Endothelial cell of umbilical vein (primary cell): Measurements from ENCODE around the gene LENG9. TPM values are rescaled to one million over a fixed set of nuclear protein-coding genes. Genes with fewer than 3 reads are reported as not detected.
"Not testable (repeated sequence)": the region's sequence is repeated elsewhere in the genome, so short reads cannot be mapped to it uniquely, and the experiment has no call there.

Experiments used
- Bru-seq: library from RNA; stranded (reverse); fragments of 400-500 nt; gene quantifications from one replicate; lab custom pipeline; 2021; lab: Mats Ljungman, UMichigan
- BruChase-seq, 2 experiments: library from RNA; stranded (reverse); fragments of 400-500 nt; gene quantifications; one replicate each; lab custom pipeline; 2021; lab: Mats Ljungman, UMichigan
- BruUV-seq: library from RNA; stranded (reverse); fragments of 400-500 nt; replicated peaks from 2 replicates; lab custom pipeline; 2021; lab: Mats Ljungman, UMichigan
- CTCF ChIA-PET: fragments of 300-600, 350-600 bp; sonication (Branson Sonifier 250); formaldehyde crosslinking; loops from one replicate; lab custom pipeline; 2021; ENCODE audit warnings: antibody characterized with exemption, inconsistent platforms; lab: Charles Lee
- POLR2A ChIA-PET: fragments of 300-600, 350-600 bp; sonication (Branson Sonifier 250); formaldehyde crosslinking; loops from one replicate; lab custom pipeline; 2021; ENCODE audit warnings: antibody characterized with exemption, inconsistent platforms; lab: Charles Lee
- DNase-seq: peaks from one replicate; pipeline ENCODE4 v3.0.0-alpha.2; 2011; ENCODE audit warnings: low read depth, low spot score
- FAIRE-seq: peaks from 2 replicates; lab custom pipeline; 2011; peaks lifted over from hg19 to GRCh38; lab: Jason Lieb, UNC
- H2AFZ ChIP-seq: 2 replicates; pipeline ENCODE4 v1.6.0; 2012; ENCODE audit warnings: low read depth, low read length, control low read depth, inconsistent platforms
- H3K27ac ChIP-seq: 2 replicates; pipeline ENCODE4 v1.5.1; 2011; ENCODE audit warnings: low read depth, mild to moderate bottlenecking, control low read depth, low read length, moderate library complexity; ENCODE audit not compliant: insufficient read depth
- H3K27me3 ChIP-seq, 2 experiments: 2 replicates each; pipeline versions ENCODE4 v1.6.0 to v1.6.1; 2011; ENCODE audit warnings: low read length in 2 of 2, mixed read lengths in 1 of 2; ENCODE audit not compliant: control insufficient read depth in 2 of 2, insufficient read depth in 2 of 2
- H3K36me3 ChIP-seq, 2 experiments: 2 replicates in 1 of 2; 3 replicates in 1 of 2; pipeline ENCODE4 v1.5.1; 2011; ENCODE audit warnings: low read length in 2 of 2, mild to moderate bottlenecking in 1 of 2, moderate library complexity in 1 of 2; ENCODE audit not compliant: control insufficient read depth in 2 of 2, insufficient read depth in 2 of 2; ENCODE audit errors: extremely low read depth in 1 of 2
- H3K4me1 ChIP-seq: 3 replicates; pipeline ENCODE4 v1.5.1; 2011; ENCODE audit warnings: mild to moderate bottlenecking, low read length; ENCODE audit not compliant: control insufficient read depth, insufficient read depth; ENCODE audit errors: extremely low read depth
- H3K4me2 ChIP-seq: 2 replicates; pipeline ENCODE4 v1.6.1; 2011; ENCODE audit warnings: low read length, control low read depth, mixed read lengths; ENCODE audit not compliant: insufficient read depth
- H3K4me3 ChIP-seq, 3 experiments: fragments of 200-600 bp in 1 of 3; sonication (generic), shearing (Covaris generic) in 1 of 3; replicated peaks in 1 of 3; 2 replicates each; pipeline ENCODE4 v1.5.1; 2011 to 2016; ENCODE audit warnings: control low read depth in 3 of 3, low read length in 3 of 3, mild to moderate bottlenecking in 2 of 3, inconsistent platforms in 1 of 3, low read depth in 1 of 3, moderate library complexity in 1 of 3; ENCODE audit not compliant: insufficient read depth in 1 of 3
- H3K79me2 ChIP-seq: 2 replicates; pipeline ENCODE4 v1.6.0; 2012; ENCODE audit warnings: low read length, inconsistent platforms; ENCODE audit not compliant: control insufficient read depth, insufficient read depth
- H3K9ac ChIP-seq: replicated peaks from 2 replicates; pipeline ENCODE3; 2011; ENCODE audit warnings: low read length, control low read depth; ENCODE audit not compliant: insufficient read depth; ENCODE audit errors: extremely low read depth
- H3K9me1 ChIP-seq: replicated peaks from 3 replicates; pipeline ENCODE4 v1.6.0; 2011; ENCODE audit warnings: mild to moderate bottlenecking, low read length; ENCODE audit not compliant: control insufficient read depth, insufficient read depth; ENCODE audit errors: extremely low read depth
- H3K9me3 ChIP-seq: replicated peaks from 2 replicates; pipeline ENCODE4 v1.5.1; 2012; ENCODE audit warnings: low read length, inconsistent platforms; ENCODE audit not compliant: control insufficient read depth, insufficient read depth
- H4K20me1 ChIP-seq: replicated peaks from 2 replicates; pipeline ENCODE3; 2011; ENCODE audit warnings: mild to moderate bottlenecking, low read length; ENCODE audit not compliant: control insufficient read depth, insufficient read depth; ENCODE audit errors: extremely low read depth
- EZH2 ChIP-seq: IDR thresholded peaks from 2 replicates; pipeline ENCODE4 v1.6.1; 2012; ENCODE audit warnings: borderline replicate concordance, low read depth, mild to moderate bottlenecking, moderate library complexity, low read length, inconsistent platforms; ENCODE audit not compliant: severe bottlenecking
- FOS ChIP-seq: IDR thresholded peaks from 2 replicates; pipeline ENCODE4 v1.6.1; 2011; ENCODE audit warnings: mild to moderate bottlenecking, low read length, moderate library complexity, borderline replicate concordance; ENCODE audit not compliant: insufficient read depth
- GATA2 ChIP-seq: IDR thresholded peaks from 2 replicates; pipeline ENCODE4 v1.7.0; 2011; ENCODE audit warnings: low read depth, mild to moderate bottlenecking, moderate library complexity, mixed read lengths, low read length; ENCODE audit not compliant: insufficient read length, insufficient read depth
- JUN ChIP-seq: IDR thresholded peaks from 2 replicates; pipeline ENCODE4 v1.6.1; 2011; ENCODE audit warnings: borderline replicate concordance, low read depth; ENCODE audit not compliant: insufficient read length, insufficient read depth
- MYC ChIP-seq: IDR thresholded peaks from one replicate; pipeline ENCODE4 v1.6.1; 2011; ENCODE audit warnings: mild to moderate bottlenecking, low read depth, low read length
- POLR2A ChIP-seq: IDR thresholded peaks from 2 replicates; pipeline ENCODE4 v1.6.1; 2012; ENCODE audit warnings: low read depth, mild to moderate bottlenecking, control low read depth, low read length
- POLR2AphosphoS5 ChIP-seq: IDR thresholded peaks from 2 replicates; pipeline ENCODE4 v1.6.1; 2012; ENCODE audit warnings: low read depth, mild to moderate bottlenecking, control low read depth, low read length, moderate library complexity; ENCODE audit not compliant: insufficient read depth
- dilution Hi-C: fragments of 300-500 bp; cut with MboI; formaldehyde crosslinking; loops from one replicate; pipeline ENCODE4 v1.15.0; 2019; ENCODE audit warnings: low sequenced_read_pairs; ENCODE audit not compliant: extremely low pct_ligation_motif_present
- intact Hi-C: fragments of 100-400 bp; cut with micrococcal nuclease; formaldehyde crosslinking; loops from one replicate; pipeline ENCODE4 v1.10.0; 2022
- long read RNA-seq: library from polyadenylated mRNA; stranded (forward); transcript quantifications from one replicate; pipeline ENCODE4 v2.0.0, GENCODE V29; 2021
- polyA minus RNA-seq, 3 experiments: library from RNA; depleted of rRNA, polyadenylated mRNA; stranded (reverse); fragments of >200 nt; gene quantifications; 1 replicate in 1 of 3; 2 replicates in 2 of 3; pipeline ENCODE4 v1.2.3, GENCODE V29; 2011
- polyA plus RNA-seq, 4 experiments: library from polyadenylated mRNA; depleted of rRNA in 3 of 4; stranded (reverse) in 3 of 4; unstranded in 1 of 4; fragments of >200 nt; gene quantifications; 2 replicates each; pipeline versions ENCODE4 v1.2.1 to v1.2.3, GENCODE V29; 2011 to 2012; ENCODE audit warnings: missing spikeins in 1 of 4
- total RNA-seq: library from RNA; stranded (reverse); gene quantifications from 2 replicates; pipeline ENCODE4 v1.2.3, GENCODE V29; 2021
- TF ChIP-seq, protein P1 (sequence below), 2 donors: IDR thresholded peaks; 1 replicate in 1 of 2; 2 replicates in 1 of 2; pipeline ENCODE4 v1.5.1; 2011; ENCODE audit warnings: low read length in 2 of 2, mild to moderate bottlenecking in 2 of 2, moderate library complexity in 2 of 2, control low read depth in 1 of 2, inconsistent platforms in 1 of 2, low read depth in 1 of 2; ENCODE audit not compliant: insufficient read depth in 1 of 2; ENCODE audit errors: extremely low read depth in 1 of 2
- TF ChIP-seq, protein P2 (sequence below): IDR thresholded peaks from 2 replicates; pipeline ENCODE4 v1.6.1; 2011; ENCODE audit not compliant: insufficient read depth, insufficient read length

LENG9 gene
- total RNA-seq (2.8 and 3.2 TPM in 2 replicates), polyA plus RNA-seq (0.97 and 1.5 TPM in 2 replicates), polyA minus RNA-seq (0.74 and 2.1 TPM in 2 replicates), Bru-seq, nascent RNA (percentile 39 among the genes with signal in this experiment), BruChase-seq, experiment 1, labeled RNA remaining after a 6-hour chase (percentile 38 among the genes with signal in this experiment), BruChase-seq, experiment 2, labeled RNA remaining after a 2-hour chase (percentile 39 among the genes with signal in this experiment)
- 0.61 and 0.93 TPM in 2 replicates for polyA plus RNA-seq (2011; cell fraction: cytosol; rRNA removed)
- 0.70 and 0.76 TPM in 2 replicates for polyA plus RNA-seq (2011; cell fraction: nucleus; rRNA removed)
- polyA plus RNA-seq (2012), result 1.8 and 3.8 TPM in 2 replicates
- polyA minus RNA-seq (2011; cell fraction: cytosol; rRNA and poly(A)+ RNA removed), result 7.8 TPM
- polyA minus RNA-seq (2011; cell fraction: nucleus; rRNA and poly(A)+ RNA removed), result 0.87 and 3.4 TPM in 2 replicates
- long read RNA-seq, result 0 reads

DNA sequence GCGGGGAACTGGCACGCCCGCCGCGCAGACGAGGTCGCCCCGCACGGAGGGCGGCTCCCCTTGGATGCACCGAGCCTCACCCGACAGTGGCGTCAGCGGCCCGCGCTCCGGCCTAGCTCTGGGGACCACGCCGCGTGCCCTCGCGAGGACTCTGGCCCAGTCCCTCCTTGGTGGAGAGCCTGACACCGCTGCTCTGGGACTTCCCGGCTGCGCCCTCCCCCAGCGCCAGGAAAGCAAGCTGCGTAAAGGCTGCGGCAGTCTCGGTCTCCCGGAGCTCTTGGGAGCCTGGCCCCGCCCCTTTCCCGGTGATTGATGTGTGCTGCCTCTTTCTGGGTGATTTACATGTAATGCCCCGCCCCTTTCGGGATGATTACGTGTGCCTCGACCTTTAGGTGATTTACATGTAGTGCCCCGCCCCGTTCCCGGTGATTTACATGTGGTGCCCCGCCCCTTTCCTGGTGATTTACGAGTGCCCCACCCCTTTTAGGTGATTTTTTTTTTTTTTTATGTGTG, at the start of gene LENG9:
Gene LENG9, minus strand, starts transcription at position 248 of the 513 bp plus-strand sequence. CDS start 252 bp downstream, outside the sequence.
- dilution Hi-C loops (no loop called here), intact Hi-C loops (loop anchor here (1.0 to 10.0 kb wide), 8 partner anchors 8 to 1191 kb away; partner anchors contain the start of genes LENG8, MYADM, PPP1R12C and RDH13)
- no peaks in the 10 kb centered on the region for H3K9me1 ChIP-seq
- no peaks in the 10 kb centered on the region for H3K27me3 ChIP-seq
- H3K36me3 ChIP-seq, result peaks cover 3 to 25% of the 10 kb centered on the region in 2 experiments
- peak within 1 kb of the TSS; percentile 79 for H3K9ac ChIP-seq
- peak within 1 kb of the TSS; percentile 75 for H3K4me2 ChIP-seq
- peak within 1 kb of the TSS; percentile 85 for H3K27ac ChIP-seq
- no peaks in the 10 kb centered on the region for H3K9me3 ChIP-seq
- peak within 1 kb of the TSS; percentile 28 to 46 (median 38) for H3K4me3 ChIP-seq
- H2AFZ ChIP-seq, result peak within 1 kb of the TSS; percentile 33
- FAIRE-seq, result peak; percentile 95
- H3K4me1 ChIP-seq, result peaks cover 29% of the 10 kb centered on the region
- ChIA-PET POLR2A (interaction anchor here (0.7 to 2.4 kb wide), 5 partner anchors 10 to 625 kb away, joined by 3 to 11 read pairs (median 5); partner anchors contain the start of genes CDC42EP5 and LENG8), CTCF (interaction anchor here (1.9 to 2.4 kb wide), 2 partner anchors 10 to 15 kb away, joined by 14 to 21 read pairs; partner anchors contain the start of genes CDC42EP5 and LENG8)
- H3K79me2 ChIP-seq, result peaks cover 19% of the 10 kb centered on the region
- no TSS peak for BruUV-seq
- DNase-seq, result peak; percentile 98
- TF ChIP-seq FOS (no peak), GATA2 (no peak), MYC (no peak), JUN (no peak), POLR2A (peak; percentile 95), POLR2AphosphoS5 (peak; percentile 93), EZH2 (no peak)
- TF ChIP-seq, protein P1, sequence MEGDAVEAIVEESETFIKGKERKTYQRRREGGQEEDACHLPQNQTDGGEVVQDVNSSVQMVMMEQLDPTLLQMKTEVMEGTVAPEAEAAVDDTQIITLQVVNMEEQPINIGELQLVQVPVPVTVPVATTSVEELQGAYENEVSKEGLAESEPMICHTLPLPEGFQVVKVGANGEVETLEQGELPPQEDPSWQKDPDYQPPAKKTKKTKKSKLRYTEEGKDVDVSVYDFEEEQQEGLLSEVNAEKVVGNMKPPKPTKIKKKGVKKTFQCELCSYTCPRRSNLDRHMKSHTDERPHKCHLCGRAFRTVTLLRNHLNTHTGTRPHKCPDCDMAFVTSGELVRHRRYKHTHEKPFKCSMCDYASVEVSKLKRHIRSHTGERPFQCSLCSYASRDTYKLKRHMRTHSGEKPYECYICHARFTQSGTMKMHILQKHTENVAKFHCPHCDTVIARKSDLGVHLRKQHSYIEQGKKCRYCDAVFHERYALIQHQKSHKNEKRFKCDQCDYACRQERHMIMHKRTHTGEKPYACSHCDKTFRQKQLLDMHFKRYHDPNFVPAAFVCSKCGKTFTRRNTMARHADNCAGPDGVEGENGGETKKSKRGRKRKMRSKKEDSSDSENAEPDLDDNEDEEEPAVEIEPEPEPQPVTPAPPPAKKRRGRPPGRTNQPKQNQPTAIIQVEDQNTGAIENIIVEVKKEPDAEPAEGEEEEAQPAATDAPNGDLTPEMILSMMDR (IDR thresholded peaks at IDR 0.05; ENCODE audit: extremely low read depth in 1 of 2, insufficient read depth in 1 of 2, low read depth in 1 of 2, low read length in 2 of 2), result no peak
- TF ChIP-seq, protein P2, sequence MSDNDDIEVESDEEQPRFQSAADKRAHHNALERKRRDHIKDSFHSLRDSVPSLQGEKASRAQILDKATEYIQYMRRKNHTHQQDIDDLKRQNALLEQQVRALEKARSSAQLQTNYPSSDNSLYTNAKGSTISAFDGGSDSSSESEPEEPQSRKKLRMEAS, result peak; percentile 67
- H4K20me1 ChIP-seq, result no peaks in the 10 kb centered on the region

DNA sequence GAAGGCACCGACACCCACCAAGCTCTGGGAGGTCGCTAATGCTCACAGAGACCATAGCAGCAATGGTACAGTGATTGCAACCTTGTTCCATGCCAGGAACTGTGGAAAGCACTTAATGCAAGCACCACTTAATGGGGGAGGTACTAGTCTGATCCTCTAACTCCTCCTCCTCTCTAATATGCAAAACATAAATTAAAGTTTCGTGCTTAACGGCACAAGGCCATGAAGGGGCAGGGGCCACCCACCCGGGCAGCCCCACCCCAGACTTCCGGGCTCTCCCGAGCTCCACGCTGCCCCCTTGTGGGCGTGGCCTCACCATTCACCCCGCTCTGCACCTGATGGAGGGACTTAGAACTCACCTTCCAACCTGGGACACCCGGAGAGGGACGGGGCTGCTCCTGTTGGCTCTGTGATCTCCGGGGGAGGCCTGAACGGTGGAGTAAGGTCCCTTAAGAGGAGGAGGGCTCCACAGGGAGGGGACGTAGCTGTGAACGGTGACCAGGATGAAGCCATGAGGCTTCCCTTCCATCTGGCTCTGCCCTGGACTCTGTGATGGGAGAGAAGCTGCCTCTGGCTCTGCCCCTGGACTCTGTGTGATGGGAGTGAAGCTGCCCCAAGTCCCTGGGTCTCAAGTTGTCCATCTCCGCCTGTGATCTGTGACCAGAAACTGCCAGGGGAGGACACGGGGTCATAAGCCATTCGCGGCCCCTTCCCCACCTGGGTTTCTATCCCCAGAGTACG, 45.8 kb upstream of the LENG9 start:
- CTCF ChIA-PET, H3K27ac ChIP-seq, H4K20me1 ChIP-seq, H3K9me1 ChIP-seq, FAIRE-seq, H3K4me1 ChIP-seq, H3K36me3 ChIP-seq, dilution Hi-C loops, H3K4me2 ChIP-seq, DNase-seq, intact Hi-C loops, POLR2A ChIA-PET, H3K9ac ChIP-seq, BruUV-seq, H3K27me3 ChIP-seq, H2AFZ ChIP-seq, H3K9me3 ChIP-seq, H3K4me3 ChIP-seq, H3K79me2 ChIP-seq: not testable (repeated sequence)
